NCI-H187 treated with DMSO at 0.1 percent for 48 hours (cell line): Measurements from ENCODE around the gene DGLUCY.
"Not testable (repeated sequence)": the region's sequence is repeated elsewhere in the genome, so short reads cannot be mapped to it uniquely, and the experiment has no call there.

Source experiments
- DNase-seq: peaks from one replicate; lab custom pipeline; 2025; lab: John Stamatoyannopoulos, UW

Gene DGLUCY

GRCh38 chr14:91257328-91258010 lies 143.6 kb downstream of the DGLUCY start:
- DNase-seq = no peak

- no peak for DNase-seq
These were observed 144.2 kb downstream of the DGLUCY start for GRCh38 chr14:91258011-91258618.

- DNase-seq = no peak
These were observed 145.0 kb downstream of the DGLUCY start for GRCh38 chr14:91258876-91259275.

- DNase-seq = no peak
These were observed 147.2 kb downstream of the DGLUCY start for GRCh38 chr14:91261115-91261514.

GRCh38 chr14:91261986-91262549 lies 148.2 kb downstream of the DGLUCY start:
- DNase-seq = no peak

GRCh38 chr14:91263329-91263728 lies 149.5 kb downstream of the DGLUCY start:
- no peak for DNase-seq

- DNase-seq = no peak
These were observed 150.6 kb downstream of the DGLUCY start for GRCh38 chr14:91264151-91265150.

- DNase-seq = no peak
These were observed 151.5 kb downstream of the DGLUCY start for GRCh38 chr14:91265404-91265803.

- not testable (repeated sequence) for DNase-seq
These were observed 152.4 kb downstream of the DGLUCY start for GRCh38 chr14:91266276-91266675.

- DNase-seq = no peak
These were observed 154.1 kb downstream of the DGLUCY start for GRCh38 chr14:91267965-91268437.

- DNase-seq = no peak
These were observed 155.5 kb downstream of the DGLUCY start for GRCh38 chr14:91269076-91269991.

- no peak for DNase-seq
These were observed 156.3 kb downstream of the DGLUCY start for GRCh38 chr14:91270188-91270587.

GRCh38 chr14:91270619-91271018 lies 156.7 kb downstream of the DGLUCY start:
- no peak for DNase-seq

- no peak for DNase-seq
These were observed 157.8 kb downstream of the DGLUCY start for GRCh38 chr14:91271639-91272038.

- no peak for DNase-seq
These were observed 158.7 kb downstream of the DGLUCY start for GRCh38 chr14:91272341-91273272.

- no peak for DNase-seq
These were observed 159.5 kb downstream of the DGLUCY start for GRCh38 chr14:91273273-91273884.

- DNase-seq = no peak
These were observed 160.0 kb downstream of the DGLUCY start for GRCh38 chr14:91273885-91274273.

- DNase-seq = no peak
These were observed 160.9 kb downstream of the DGLUCY start for GRCh38 chr14:91274796-91275195.
